ENCODE measurements around the gene FBXO41. TPM values are rescaled to one million over a fixed set of nuclear protein-coding genes. Genes with fewer than 3 reads are reported as not detected.
A peak's percentile ranks its signal among the peaks of the same experiment; 100 is the strongest.

FBXO41 gene
- total RNA-seq, 2 experiments from 2014 or later = 11.0 to 11.8 TPM

DNA sequence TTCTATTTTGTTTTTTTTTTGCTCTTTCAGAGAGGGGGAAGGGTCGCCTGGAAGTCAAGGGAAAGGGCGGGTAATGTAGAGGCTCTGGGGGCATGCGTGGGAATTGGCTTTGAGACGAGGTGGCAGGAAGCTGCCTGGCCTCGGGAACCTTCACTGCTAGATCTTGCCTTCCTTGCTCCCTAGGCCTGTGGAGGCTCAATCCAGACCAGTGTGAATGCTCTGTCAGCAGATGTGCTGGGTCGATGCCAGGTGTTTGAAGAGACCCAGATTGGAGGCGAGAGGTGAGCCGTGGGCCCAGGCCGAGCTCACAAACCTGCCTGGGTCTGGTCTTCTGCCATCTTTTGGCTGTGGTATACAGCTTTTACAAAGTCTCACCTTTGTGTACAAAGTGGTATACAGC lies 34.6 kb downstream of the FBXO41 start:
- H3K4me3 Mint-ChIP-seq = no peak overlapping the region
- intact Hi-C loops (cut with micrococcal nuclease) = no loop called here
- DNase-seq = no peak
- peaks cover 43% of the 10 kb centered on the region for H3K36me3 Mint-ChIP-seq (ENCODE audit: low read depth)
- H3K27ac Mint-ChIP-seq = no peak overlapping the region
- no peaks in the 10 kb centered on the region for H3K9me3 Mint-ChIP-seq
- CTCF ChIA-PET = interaction anchor here (0.6 to 2.3 kb wide), 4 partner anchors 10 to 164 kb away, joined by 3 to 7 read pairs (median 5); no protein-coding TSS in a partner anchor
- H3K27me3 Mint-ChIP-seq (ENCODE audit: low read depth) = no peaks in the 10 kb centered on the region
- H3K4me1 Mint-ChIP-seq (ENCODE audit: low read depth) = peaks cover 4% of the 10 kb centered on the region

DNA sequence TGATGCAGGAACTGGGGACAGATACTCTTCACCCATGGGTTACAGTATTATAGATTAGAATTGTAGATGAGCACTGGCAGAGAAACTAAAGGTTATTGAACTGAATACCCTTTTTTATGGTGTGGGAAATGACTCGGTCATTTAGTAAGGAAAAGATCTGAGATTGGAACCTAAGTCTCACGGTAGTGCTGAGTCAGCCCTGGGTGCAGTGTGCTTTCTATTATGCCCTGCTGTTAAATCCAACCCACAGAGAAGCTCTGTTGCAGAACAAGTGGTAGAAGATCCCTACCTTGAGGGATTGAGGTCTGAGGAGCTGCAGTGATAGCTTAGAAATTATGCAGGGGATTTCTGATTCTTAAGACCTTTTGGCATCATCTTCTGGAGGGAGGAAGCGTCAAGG lies 37.4 kb downstream of the FBXO41 start:
- Mint-ChIP-seq H3K9me3 (no peaks in the 10 kb centered on the region), H3K4me1 (ENCODE audit: low read depth) (peaks cover 17% of the 10 kb centered on the region), H3K27ac (peak overlapping the region; percentile 22), H3K4me3 (no peak overlapping the region), H3K27me3 (ENCODE audit: low read depth) (no peaks in the 10 kb centered on the region), H3K36me3 (ENCODE audit: low read depth) (peaks cover 55% of the 10 kb centered on the region)
- intact Hi-C loops (cut with micrococcal nuclease) = no loop called here
- DNase-seq = no peak
- CTCF ChIA-PET = interaction anchor here (1.3 kb wide), 1 partner anchor 43 kb away, joined by 4 read pairs; no protein-coding TSS in a partner anchor

- CTCF ChIA-PET = interaction anchor here (1.3 to 1.9 kb wide), 5 partner anchors 10 to 46 kb away, joined by 3 to 10 read pairs (median 5); no protein-coding TSS in a partner anchor
- no peaks in the 10 kb centered on the region for H3K9me3 Mint-ChIP-seq
- H3K36me3 Mint-ChIP-seq (ENCODE audit: low read depth) = peaks cover 48% of the 10 kb centered on the region
- no peak overlapping the region for H3K4me3 Mint-ChIP-seq
- DNase-seq = no peak
- intact Hi-C loops (cut with micrococcal nuclease) = no loop called here
- peaks cover 26% of the 10 kb centered on the region for H3K4me1 Mint-ChIP-seq (ENCODE audit: low read depth)
- no peaks in the 10 kb centered on the region for H3K27me3 Mint-ChIP-seq (ENCODE audit: low read depth)
- H3K27ac Mint-ChIP-seq = peak overlapping the region; percentile 71
Measured at GRCh38 chr2:73244580-73244979, 39.7 kb downstream of the FBXO41 start.

DNA sequence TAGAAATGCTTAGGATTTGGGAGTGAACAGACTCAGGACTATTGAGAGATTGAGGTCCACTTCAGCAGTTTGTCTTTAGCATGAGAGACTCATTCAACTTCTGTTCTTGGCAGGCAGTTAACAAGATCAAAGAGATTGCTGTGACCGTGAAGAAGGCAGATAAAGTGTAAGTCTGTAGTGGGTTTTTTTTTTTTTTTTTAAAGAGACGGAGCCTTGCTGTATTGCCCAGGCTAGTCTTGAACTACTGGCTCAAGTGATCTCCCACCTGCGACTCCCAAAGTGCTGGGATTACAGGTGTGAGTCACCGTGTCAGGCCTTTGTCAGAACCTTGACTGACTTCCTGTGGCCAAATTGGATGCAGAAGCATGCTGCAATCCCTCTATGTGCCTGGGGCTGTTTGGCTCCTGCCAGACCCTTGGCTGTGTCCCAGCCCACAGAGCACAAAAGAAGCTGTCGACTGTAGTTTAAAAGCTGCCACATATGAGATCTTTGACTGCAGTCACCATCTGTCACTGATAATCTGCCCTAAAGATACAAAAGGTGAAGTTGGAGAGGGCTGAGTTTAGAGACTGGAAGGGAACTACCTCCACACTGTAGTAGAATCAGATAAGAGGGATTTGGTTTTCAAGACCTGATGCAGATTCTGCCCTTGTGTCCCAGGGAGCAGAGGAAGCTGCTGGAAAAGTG lies 40.3 kb downstream of the FBXO41 start:
- intact Hi-C loops (cut with micrococcal nuclease) = loop anchor here (1.0 kb wide), 1 partner anchor 9 kb away; no protein-coding TSS in a partner anchor
- Mint-ChIP-seq H3K9me3 (no peaks in the 10 kb centered on the region), H3K4me1 (ENCODE audit: low read depth) (peaks cover 31% of the 10 kb centered on the region), H3K4me3 (no peak overlapping the region), H3K27me3 (ENCODE audit: low read depth) (no peaks in the 10 kb centered on the region), H3K36me3 (ENCODE audit: low read depth) (peaks cover 45% of the 10 kb centered on the region), H3K27ac (peak overlapping the region; percentile 71)
- no peak for DNase-seq
- CTCF ChIA-PET = interaction anchor here (1.3 to 1.9 kb wide), 5 partner anchors 10 to 46 kb away, joined by 3 to 10 read pairs (median 5); no protein-coding TSS in a partner anchor

GRCh38 chr2:73239776-73240175 lies 44.5 kb downstream of the FBXO41 start:
- CTCF ChIA-PET = interaction anchor here (1.5 to 2.5 kb wide), 2 partner anchors 11 to 50 kb away, joined by 4 to 7 read pairs; no protein-coding TSS in a partner anchor
- H3K4me3 Mint-ChIP-seq = no peak overlapping the region
- peaks cover 61% of the 10 kb centered on the region for H3K4me1 Mint-ChIP-seq (ENCODE audit: low read depth)
- no peak for DNase-seq
- intact Hi-C loops (cut with micrococcal nuclease) = loop anchor here (10.0 kb wide), 1 partner anchor 1605 kb away; no protein-coding TSS in a partner anchor
- peak overlapping the region; percentile 46 for H3K27ac Mint-ChIP-seq
- H3K9me3 Mint-ChIP-seq = no peaks in the 10 kb centered on the region
- peaks cover 40% of the 10 kb centered on the region for H3K36me3 Mint-ChIP-seq (ENCODE audit: low read depth)
- H3K27me3 Mint-ChIP-seq (ENCODE audit: low read depth) = no peaks in the 10 kb centered on the region

DNA sequence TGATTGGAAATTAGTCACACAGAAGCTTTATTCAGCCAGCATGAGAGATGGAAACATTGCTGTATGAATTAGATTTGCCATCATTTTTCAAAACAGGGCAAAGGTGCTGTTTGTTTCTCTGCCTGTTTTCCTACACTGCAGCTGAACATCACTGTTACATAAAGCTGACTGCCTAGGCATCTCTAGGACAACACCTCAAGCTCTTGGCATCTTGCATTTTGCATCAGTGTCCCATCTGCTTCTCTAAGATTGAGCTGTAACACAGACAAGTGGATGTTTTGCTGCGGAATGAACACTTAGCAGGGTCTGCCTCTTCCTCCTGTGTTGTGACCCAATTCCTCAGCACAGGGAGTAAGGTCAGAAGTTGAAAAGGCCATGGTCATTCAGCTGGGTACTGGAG lies 45.3 kb downstream of the FBXO41 start:
- H3K4me3 Mint-ChIP-seq = no peak overlapping the region
- no peak for DNase-seq
- CTCF ChIA-PET = interaction anchor here (1.5 to 2.5 kb wide), 4 partner anchors 9 to 61 kb away, joined by 4 to 7 read pairs (median 6); no protein-coding TSS in a partner anchor
- no peaks in the 10 kb centered on the region for H3K9me3 Mint-ChIP-seq
- peaks cover 56% of the 10 kb centered on the region for H3K4me1 Mint-ChIP-seq (ENCODE audit: low read depth)
- H3K27ac Mint-ChIP-seq = peak overlapping the region; percentile 21
- H3K36me3 Mint-ChIP-seq (ENCODE audit: low read depth) = peaks cover 35% of the 10 kb centered on the region
- intact Hi-C loops (cut with micrococcal nuclease) = loop anchor here (10.0 kb wide), 1 partner anchor 1606 kb away; no protein-coding TSS in a partner anchor
- no peaks in the 10 kb centered on the region for H3K27me3 Mint-ChIP-seq (ENCODE audit: low read depth)

DNA sequence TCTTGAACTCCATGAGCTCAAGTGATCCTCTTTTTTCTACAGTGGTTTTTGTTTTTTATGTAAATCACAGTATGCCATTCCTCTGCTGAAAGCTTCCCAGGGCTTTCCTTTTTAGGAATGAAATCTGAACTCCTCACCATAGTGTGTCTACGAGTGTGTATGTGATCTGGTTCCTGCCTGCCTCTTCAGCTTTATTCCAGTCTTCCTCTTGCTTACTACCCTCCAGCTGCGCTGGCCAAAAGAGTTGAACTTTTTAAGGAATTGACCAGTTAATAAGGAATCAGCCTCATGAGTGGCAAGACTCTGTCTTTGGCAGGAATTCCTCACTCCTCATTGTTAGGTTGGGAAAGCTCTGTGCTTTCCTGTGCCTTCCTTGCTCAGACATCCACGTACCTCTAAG lies 46.1 kb downstream of the FBXO41 start:
- Mint-ChIP-seq H3K4me3 (no peak overlapping the region), H3K9me3 (no peaks in the 10 kb centered on the region), H3K27me3 (ENCODE audit: low read depth) (no peaks in the 10 kb centered on the region), H3K36me3 (ENCODE audit: low read depth) (peaks cover 32% of the 10 kb centered on the region), H3K27ac (no peak overlapping the region), H3K4me1 (ENCODE audit: low read depth) (peaks cover 51% of the 10 kb centered on the region)
- DNase-seq = no peak
- intact Hi-C loops (cut with micrococcal nuclease) = loop anchor here (10.0 kb wide), 1 partner anchor 1607 kb away; no protein-coding TSS in a partner anchor
- CTCF ChIA-PET = interaction anchor here (1.5 to 2.5 kb wide), 3 partner anchors 10 to 60 kb away, joined by 4 to 7 read pairs (median 7); no protein-coding TSS in a partner anchor

GRCh38 chr2:73237168-73237567 lies 47.1 kb downstream of the FBXO41 start:
- Mint-ChIP-seq H3K36me3 (ENCODE audit: low read depth) (peaks cover 28% of the 10 kb centered on the region), H3K4me3 (peak overlapping the region; percentile 88)
- intact Hi-C loops (cut with micrococcal nuclease) = loop anchor here (10.0 kb wide), 1 partner anchor 1608 kb away; no protein-coding TSS in a partner anchor

GRCh38 chr2:73235315-73236028 lies 48.8 kb downstream of the FBXO41 start:
- Mint-ChIP-seq H3K9me3 (no peaks in the 10 kb centered on the region), H3K4me3 (peak overlapping the region; percentile 88), H3K27me3 (ENCODE audit: low read depth) (no peaks in the 10 kb centered on the region), H3K27ac (peak overlapping the region; percentile 77), H3K36me3 (ENCODE audit: low read depth) (peaks cover 24% of the 10 kb centered on the region), H3K4me1 (ENCODE audit: low read depth) (peaks cover 49% of the 10 kb centered on the region)
- CTCF ChIA-PET = interaction anchor here (0.5 to 2.4 kb wide), 6 partner anchors 33 to 915 kb away, joined by 3 to 10 read pairs (median 4); no protein-coding TSS in a partner anchor
- DNase-seq = no peak
- intact Hi-C loops (cut with micrococcal nuclease) = loop anchor here (1.0 to 10.0 kb wide), 2 partner anchors 8 to 1609 kb away; no protein-coding TSS in a partner anchor

More at GRCh38 chr2:73237168-73237567, 47.1 kb downstream of the FBXO41 start:
- H3K27ac Mint-ChIP-seq = peak overlapping the region; percentile 84
- no peaks in the 10 kb centered on the region for H3K9me3 Mint-ChIP-seq
- peaks cover 49% of the 10 kb centered on the region for H3K4me1 Mint-ChIP-seq (ENCODE audit: low read depth)
- no peaks in the 10 kb centered on the region for H3K27me3 Mint-ChIP-seq (ENCODE audit: low read depth)
- DNase-seq = no peak
- CTCF ChIA-PET = interaction anchor here (1.3 to 2.4 kb wide), 2 partner anchors 11 to 53 kb away, joined by 6 to 7 read pairs; no protein-coding TSS in a partner anchor

GRCh38 chr2:73233932-73234832 lies 50.1 kb downstream of the FBXO41 start, which contains the start of gene CCT7:
TSS of gene CCT7 (plus strand) at chr2:73234308. CDS start at chr2:73234379, 71 bp downstream.
- H3K4me1 Mint-ChIP-seq (ENCODE audit: low read depth) = peaks cover 39% of the 10 kb centered on the region
- H3K27me3 Mint-ChIP-seq (ENCODE audit: low read depth) = no peaks in the 10 kb centered on the region
- peak within 1 kb of the TSS; percentile 88 for H3K4me3 Mint-ChIP-seq
- DNase-seq = peak; percentile 92
- CTCF ChIA-PET = interaction anchor here (0.5 to 3.0 kb wide), 6 partner anchors 21 to 916 kb away, joined by 3 to 18 read pairs (median 8); partner anchors contain the start of genes EGR4 and SMYD5
- intact Hi-C loops (cut with micrococcal nuclease) = loop anchor here (1.0 to 10.0 kb wide), 14 partner anchors 20 to 1902 kb away; partner anchors contain the start of genes ALMS1, EGR4, FBXO41 and INO80B
- H3K27ac Mint-ChIP-seq = peak within 1 kb of the TSS; percentile 77
- H3K36me3 Mint-ChIP-seq (ENCODE audit: low read depth) = peaks cover 19% of the 10 kb centered on the region
- no peaks in the 10 kb centered on the region for H3K9me3 Mint-ChIP-seq
